H9 (cell line): ENCODE data around the gene WDR37. TPM values are rescaled to one million over a fixed set of nuclear protein-coding genes. Genes with fewer than 3 reads are reported as not detected.
"Not testable (repeated sequence)": the region's sequence is repeated elsewhere in the genome, so short reads cannot be mapped to it uniquely, and the experiment has no call there.

Experiments used
- DNase-seq: peaks from one replicate; pipeline ENCODE4 v3.0.0-alpha.2; 2017
- H2AFZ ChIP-seq: one replicate; pipeline ENCODE4 v1.6.1; 2013; ENCODE audit warnings: mild to moderate bottlenecking, low read length, control low read depth, moderate library complexity
- H2AK5ac ChIP-seq: 2 replicates; pipeline ENCODE4 v1.6.1; 2013; ENCODE audit warnings: low read length, control low read depth, mixed read lengths; ENCODE audit not compliant: insufficient read length
- H2BK120ac ChIP-seq: one replicate; pipeline ENCODE4 v1.6.1; 2013; ENCODE audit warnings: low read depth, mild to moderate bottlenecking, low read length, control low read depth, inconsistent platforms; ENCODE audit not compliant: poor library complexity, severe bottlenecking
- H2BK12ac ChIP-seq: 2 replicates; pipeline ENCODE4 v1.6.1; 2013; ENCODE audit warnings: low read length, control low read depth, mixed read lengths, low read depth; ENCODE audit not compliant: insufficient read length
- H2BK15ac ChIP-seq: 2 replicates; pipeline ENCODE4 v1.6.1; 2013; ENCODE audit warnings: low read depth, low read length, control low read depth
- H2BK20ac ChIP-seq: one replicate; pipeline ENCODE4 v1.6.1; 2013; ENCODE audit warnings: low read depth, mild to moderate bottlenecking, low read length, control low read depth, inconsistent platforms; ENCODE audit not compliant: poor library complexity, severe bottlenecking
- H2BK5ac ChIP-seq: 2 replicates; pipeline ENCODE4 v1.6.1; 2013; ENCODE audit warnings: low read length, control low read depth, mixed read lengths; ENCODE audit not compliant: insufficient read length
- H3K14ac ChIP-seq: 2 replicates; pipeline ENCODE4 v1.6.1; 2013; ENCODE audit warnings: low read length, control low read depth; ENCODE audit not compliant: insufficient read depth
- H3K18ac ChIP-seq: 2 replicates; pipeline ENCODE4 v1.6.1; 2013; ENCODE audit warnings: low read depth, mild to moderate bottlenecking, mixed read lengths, low read length, control low read depth; ENCODE audit not compliant: insufficient read length
- H3K23ac ChIP-seq: 2 replicates; pipeline ENCODE4 v1.6.1; 2013; ENCODE audit warnings: low read length, control low read depth, mixed read lengths, low read depth; ENCODE audit not compliant: insufficient read length
- H3K23me2 ChIP-seq: 2 replicates; pipeline ENCODE4 v1.6.1; 2013; ENCODE audit warnings: low read depth, mild to moderate bottlenecking, mixed read lengths, low read length, control low read depth; ENCODE audit not compliant: insufficient read length, poor library complexity, severe bottlenecking
- H3K27ac ChIP-seq: 2 replicates; pipeline ENCODE4 v1.5.1; 2013; ENCODE audit warnings: low read length, control low read depth, mixed read lengths, low read depth; ENCODE audit not compliant: insufficient read length
- H3K27me3 ChIP-seq: 2 replicates; pipeline ENCODE4 v1.6.1; 2013; ENCODE audit warnings: low read length, control low read depth, inconsistent platforms; ENCODE audit not compliant: insufficient read depth
- H3K4ac ChIP-seq: 2 replicates; pipeline ENCODE4 v1.6.1; 2013; ENCODE audit warnings: low read depth, mild to moderate bottlenecking, control low read depth, inconsistent platforms, low read length, moderate library complexity
- H3K4me1 ChIP-seq: 2 replicates; pipeline ENCODE4 v1.6.1; 2013; ENCODE audit warnings: low read length, control low read depth, inconsistent platforms; ENCODE audit not compliant: insufficient read depth
- H3K4me2 ChIP-seq: 2 replicates; pipeline ENCODE4 v1.6.1; 2013; ENCODE audit warnings: low read length, control low read depth, mixed read lengths; ENCODE audit not compliant: insufficient read length, insufficient read depth
- H3K56ac ChIP-seq: 2 replicates; pipeline ENCODE4 v1.6.1; 2013; ENCODE audit warnings: low read depth, mild to moderate bottlenecking, mixed read lengths, low read length, control low read depth; ENCODE audit not compliant: insufficient read length
- H3K79me1 ChIP-seq: 2 replicates; pipeline ENCODE4 v1.6.1; 2013; ENCODE audit warnings: low read depth, mild to moderate bottlenecking, moderate library complexity, low read length, control low read depth, inconsistent platforms; ENCODE audit not compliant: insufficient read depth, poor library complexity, severe bottlenecking
- H3K79me2 ChIP-seq: 2 replicates; pipeline ENCODE4 v1.6.1; 2013; ENCODE audit warnings: low read length, control low read depth, inconsistent platforms; ENCODE audit not compliant: insufficient read depth
- H3K9ac ChIP-seq: 2 replicates; pipeline ENCODE4 v1.6.1; 2013; ENCODE audit warnings: low read length, control low read depth, mixed read lengths; ENCODE audit not compliant: insufficient read length; ENCODE audit errors: extremely low read depth
- H3K9me3 ChIP-seq: one replicate; pipeline ENCODE4 v1.6.1; 2013; ENCODE audit warnings: low read depth, low read length, inconsistent platforms; ENCODE audit not compliant: control insufficient read depth
- H3T11ph ChIP-seq: one replicate; pipeline ENCODE4 v1.6.1; 2013; ENCODE audit warnings: mild to moderate bottlenecking, low read length, control low read depth, inconsistent platforms
- H4K20me1 ChIP-seq: one replicate; pipeline ENCODE4 v1.6.1; 2013; ENCODE audit not compliant: control insufficient read depth, insufficient read length, insufficient read depth
- H4K5ac ChIP-seq: 2 replicates; pipeline ENCODE4 v1.6.1; 2013; ENCODE audit warnings: low read depth, mild to moderate bottlenecking, mixed read lengths, low read length, control low read depth; ENCODE audit not compliant: insufficient read length
- H4K8ac ChIP-seq: replicated peaks from 2 replicates; pipeline ENCODE4 v1.6.1; 2013; ENCODE audit warnings: low read length, control low read depth, mixed read lengths, low read depth; ENCODE audit not compliant: insufficient read length
- H4K91ac ChIP-seq: 2 replicates; pipeline ENCODE4 v1.6.1; 2013; ENCODE audit warnings: low read depth, mild to moderate bottlenecking, moderate library complexity, mixed read lengths, low read length, control low read depth; ENCODE audit not compliant: insufficient read length
- H3K27ac Mint-ChIP-seq, 3 experiments: 2 replicates in 2 of 3; 3 replicates in 1 of 3; pipeline ENCODE4 v1.8.0; 2020 to 2021; ENCODE audit warnings: mixed read lengths in 3 of 3, mild to moderate bottlenecking in 1 of 3, moderate library complexity in 1 of 3
- H3K27me3 Mint-ChIP-seq: 2 replicates; pipeline ENCODE4 v1.8.0; 2021; ENCODE audit warnings: low read depth, mild to moderate bottlenecking, moderate library complexity, mixed read lengths
- H3K36me3 Mint-ChIP-seq, 3 experiments: 2 replicates in 2 of 3; 3 replicates in 1 of 3; pipeline ENCODE4 v1.8.0; 2020 to 2021; ENCODE audit warnings: low read depth in 3 of 3, mixed read lengths in 3 of 3; ENCODE audit not compliant: insufficient read depth in 1 of 3
- H3K4me1 Mint-ChIP-seq, 2 experiments: 2 replicates each; pipeline ENCODE4 v1.8.0; 2020; ENCODE audit warnings: mixed read lengths in 2 of 2
- H3K4me3 Mint-ChIP-seq, 2 experiments: 2 replicates in 1 of 2; 3 replicates in 1 of 2; pipeline ENCODE4 v1.8.0; 2020 to 2021; ENCODE audit warnings: mild to moderate bottlenecking in 2 of 2, mixed read lengths in 2 of 2, moderate library complexity in 1 of 2
- H3K9me3 Mint-ChIP-seq, 2 experiments: 2 replicates in 1 of 2; 3 replicates in 1 of 2; pipeline ENCODE4 v1.8.0; 2020; ENCODE audit warnings: mild to moderate bottlenecking in 2 of 2, mixed read lengths in 2 of 2, moderate library complexity in 1 of 2
- CTCF ChIP-seq: fragments of 200-600 bp; sonication (generic); conservative IDR thresholded peaks from 3 replicates; pipeline ENCODE4 v1.8.0; 2021; ENCODE audit warnings: antibody characterized with exemption, mild to moderate bottlenecking
- WGBS: extraction: QIAGEN DNeasy Blood & Tissue Kit; methylation state at CpG from one replicate; pipeline ENCODE4 v1.1.7; 2013; ENCODE audit warnings: missing lambda C conversion rate, low lambda C conversion rate, mixed read lengths; ENCODE audit not compliant: insufficient read length; ENCODE audit errors: extremely low coverage; 5-methylcytosine and 5-hydroxymethylcytosine counted together
- total RNA-seq: library from RNA; stranded (reverse); gene quantifications from 2 replicates; pipeline ENCODE4 v1.2.1, GENCODE V29; 2021

The WDR37 gene
- total RNA-seq, 1 experiment from 2014 or later = 13.1 TPM

GRCh38 chr10:1037098-1037497, 19.1 kb upstream of the WDR37 start:
- no peaks in the 10 kb centered on the region for H3K23me2 ChIP-seq
- H3K4me2 ChIP-seq = no peak overlapping the region
- Mint-ChIP-seq H3K4me1 (peaks cover 15 to 25% of the 10 kb centered on the region in 2 experiments), H3K36me3 (peaks cover 7 to 22% (median 20%) of the 10 kb centered on the region in 3 experiments; a peak in 6 of 7 replicates), H3K9me3 (no peaks in the 10 kb centered on the region), H3K27ac (peak overlapping the region in 1 of 3 experiments; percentile 88; a peak in 3 of 7 replicates), H3K4me3 (no peak overlapping the region), H3K27me3 (no peaks in the 10 kb centered on the region)
- no peak overlapping the region for H4K5ac ChIP-seq
- no peak overlapping the region for H3K14ac ChIP-seq
- no peak overlapping the region for H2BK15ac ChIP-seq
- no peak overlapping the region for H2BK120ac ChIP-seq
- H3K23ac ChIP-seq = no peak overlapping the region
- H4K20me1 ChIP-seq = no peaks in the 10 kb centered on the region
- H3K27ac ChIP-seq = no peak overlapping the region
- no peak overlapping the region for H2BK5ac ChIP-seq
- H4K91ac ChIP-seq = no peak overlapping the region
- no peak overlapping the region for H3K18ac ChIP-seq
- H3K56ac ChIP-seq = no peak overlapping the region
- no peak overlapping the region for H2AFZ ChIP-seq
- no peaks in the 10 kb centered on the region for H3K79me1 ChIP-seq
- H4K8ac ChIP-seq = no peak overlapping the region
- H2AK5ac ChIP-seq = no peak overlapping the region
- no peak overlapping the region for H2BK12ac ChIP-seq
- H2BK20ac ChIP-seq = no peak overlapping the region
- no peak for DNase-seq
- no peak for TF ChIP-seq CTCF
- no peak overlapping the region for H3T11ph ChIP-seq
- H3K27me3 ChIP-seq = no peaks in the 10 kb centered on the region
- no peak overlapping the region for H3K9ac ChIP-seq
- H3K4ac ChIP-seq = no peak overlapping the region
- WGBS = no CpG with 5 or more reads among the region's 11 CpGs
- no peaks in the 10 kb centered on the region for H3K9me3 ChIP-seq
- no peaks in the 10 kb centered on the region; the same call in 1 of the 2 replicates for H3K4me1 ChIP-seq
- no peaks in the 10 kb centered on the region for H3K79me2 ChIP-seq

GRCh38 chr10:1038769-1039168, 17.4 kb upstream of the WDR37 start:
- H2AFZ ChIP-seq, H3K4me3 Mint-ChIP-seq, H2BK15ac ChIP-seq, H4K5ac ChIP-seq, H2BK120ac ChIP-seq, H3K79me1 ChIP-seq, H3T11ph ChIP-seq, H3K23ac ChIP-seq, H3K14ac ChIP-seq, H3K4me1 ChIP-seq, H3K18ac ChIP-seq, H3K56ac ChIP-seq, H2BK5ac ChIP-seq, H4K91ac ChIP-seq, DNase-seq, H3K27me3 Mint-ChIP-seq, H3K79me2 ChIP-seq, H2BK20ac ChIP-seq, H3K9me3 Mint-ChIP-seq, H4K8ac ChIP-seq, H3K4ac ChIP-seq, H3K9me3 ChIP-seq, H2AK5ac ChIP-seq, H3K4me2 ChIP-seq, H4K20me1 ChIP-seq, H3K9ac ChIP-seq, H3K27ac Mint-ChIP-seq, H3K27ac ChIP-seq, H2BK12ac ChIP-seq, H3K23me2 ChIP-seq, H3K27me3 ChIP-seq: not testable (repeated sequence)
- H3K36me3 Mint-ChIP-seq = peaks cover 16 to 38% (median 35%) of the 10 kb centered on the region in 3 experiments; a peak in 6 of 7 replicates
- H3K4me1 Mint-ChIP-seq = peaks cover 15 to 19% of the 10 kb centered on the region in 2 experiments
- WGBS = no CpG with 5 or more reads among the region's 20 CpGs
